HepG2 (cell line): ENCODE measurements around the gene HNRNPL. TPM values are rescaled to one million over a fixed set of nuclear protein-coding genes. Genes with fewer than 3 reads are reported as not detected.

ENCODE experiments used
- ARHGAP35 ChIP-seq: sonication (generic); formaldehyde crosslinking; IDR thresholded peaks from 2 replicates; pipeline ENCODE4 v1.9.0; 2022; ENCODE audit warnings: mild to moderate bottlenecking, inconsistent platforms, moderate library complexity, missing genetic modification reagents, borderline replicate concordance
- IKZF1 ChIP-seq: fragments of 450-650 bp; IDR thresholded peaks from 2 replicates; pipeline ENCODE4 v1.7.1; 2016
- PHF21A ChIP-seq: sonication (generic); formaldehyde crosslinking; IDR thresholded peaks from 2 replicates; pipeline ENCODE4 v1.5.0; 2020; ENCODE audit warnings: mild to moderate bottlenecking, missing genetic modification reagents
- PHF8 ChIP-seq: sonication (generic); formaldehyde crosslinking; IDR thresholded peaks from 2 replicates; pipeline ENCODE4 v1.5.0; 2020; ENCODE audit warnings: missing genetic modification reagents
- RNF2 ChIP-seq: fragments of 450-650 bp; conservative IDR thresholded peaks from 2 replicates; pipeline ENCODE4 v1.6.1; 2016; ENCODE audit warnings: low read depth
- SKI ChIP-seq: fragments of 450-650 bp; IDR thresholded peaks from one replicate; pipeline ENCODE4 v1.6.1; 2018; ENCODE audit warnings: mild to moderate bottlenecking; ENCODE audit not compliant: partially characterized antibody
- SUZ12 ChIP-seq: fragments of 150-350 bp; IDR thresholded peaks from 2 replicates; pipeline ENCODE4 v1.6.1; 2014; ENCODE audit warnings: low read depth, low read length
- SYNCRIP ChIP-seq: fragments of 200-400 bp; formaldehyde crosslinking; IDR thresholded peaks from 2 replicates; pipeline ENCODE4 v1.6.1; 2018; ENCODE audit warnings: mild to moderate bottlenecking, low read depth, low read length; ENCODE audit not compliant: insufficient read depth
- ZNF468 ChIP-seq: sonication (generic); formaldehyde crosslinking; IDR thresholded peaks from 2 replicates; pipeline ENCODE4 v1.8.0; 2022; ENCODE audit warnings: mild to moderate bottlenecking, moderate library complexity, missing genetic modification reagents
- ZNF547 ChIP-seq: sonication (generic); formaldehyde crosslinking; IDR thresholded peaks from 2 replicates; pipeline ENCODE4 v1.5.1; 2020; ENCODE audit warnings: mild to moderate bottlenecking, missing genetic modification reagents
- ZNF772 ChIP-seq: sonication (generic); formaldehyde crosslinking; IDR thresholded peaks from 2 replicates; pipeline ENCODE4 v1.5.0; 2020; ENCODE audit warnings: mild to moderate bottlenecking, missing genetic modification reagents
- polyA plus RNA-seq, 8 experiments: library from polyadenylated mRNA; depleted of rRNA in 3 of 8; stranded (reverse) in 7 of 8; unstranded in 1 of 8; fragments of >200 nt; fragmentation: Illumina TruSeq in 4 of 8; extraction: Trizol in 4 of 8; gene quantifications; 2 replicates each; pipeline versions ENCODE4 v1.2.1 to v1.2.3, GENCODE V29; 2011 to 2016; ENCODE audit warnings: low read depth in 4 of 8, missing spikeins in 1 of 8, mixed read lengths in 1 of 8; ENCODE audit not compliant: insufficient read depth in 1 of 8
- total RNA-seq, 5 experiments: library from RNA; depleted of rRNA; stranded (reverse); fragments of >200 nt; fragmentation: Illumina TruSeq; extraction: Trizol; gene quantifications; 2 replicates each; pipeline ENCODE4 v1.2.3, GENCODE V29; 2016; ENCODE audit warnings: low read depth in 1 of 5
- TF ChIP-seq, protein P1 (sequence below): sonication (generic); formaldehyde crosslinking; IDR thresholded peaks from 2 replicates; pipeline ENCODE4 v1.4.0; 2020; ENCODE audit warnings: missing genetic modification reagents
- TF ChIP-seq, protein P2 (sequence below): IDR thresholded peaks from 2 replicates; pipeline ENCODE4 v1.6.1; 2012; ENCODE audit warnings: low read length, improper control_type of control experiment
- TF ChIP-seq, protein P3 (sequence below): fragments of 450-650 bp; IDR thresholded peaks from 2 replicates; pipeline ENCODE4 v1.6.1; 2016
- TF ChIP-seq, protein P4 (sequence below): sonication (generic); formaldehyde crosslinking; IDR thresholded peaks from 2 replicates; pipeline ENCODE4 v1.5.1; 2020; ENCODE audit warnings: mild to moderate bottlenecking, missing genetic modification reagents, moderate library complexity
- TF ChIP-seq, protein P5 (sequence below): sonication (generic); formaldehyde crosslinking; IDR thresholded peaks from 2 replicates; pipeline ENCODE4 v1.4.0; 2020; ENCODE audit warnings: missing genetic modification reagents
- TF ChIP-seq, protein P6 (sequence below): sonication (generic); formaldehyde crosslinking; IDR thresholded peaks from 2 replicates; pipeline ENCODE4 v1.5.1; 2020; ENCODE audit warnings: mild to moderate bottlenecking, missing genetic modification reagents, moderate library complexity

Gene HNRNPL
- total and polyA plus RNA-seq, 2 of the 13 experiments (the other 11 are each of a cell fraction or from before 2014, with no cell fraction given) = 156 to 278 TPM

DNA sequence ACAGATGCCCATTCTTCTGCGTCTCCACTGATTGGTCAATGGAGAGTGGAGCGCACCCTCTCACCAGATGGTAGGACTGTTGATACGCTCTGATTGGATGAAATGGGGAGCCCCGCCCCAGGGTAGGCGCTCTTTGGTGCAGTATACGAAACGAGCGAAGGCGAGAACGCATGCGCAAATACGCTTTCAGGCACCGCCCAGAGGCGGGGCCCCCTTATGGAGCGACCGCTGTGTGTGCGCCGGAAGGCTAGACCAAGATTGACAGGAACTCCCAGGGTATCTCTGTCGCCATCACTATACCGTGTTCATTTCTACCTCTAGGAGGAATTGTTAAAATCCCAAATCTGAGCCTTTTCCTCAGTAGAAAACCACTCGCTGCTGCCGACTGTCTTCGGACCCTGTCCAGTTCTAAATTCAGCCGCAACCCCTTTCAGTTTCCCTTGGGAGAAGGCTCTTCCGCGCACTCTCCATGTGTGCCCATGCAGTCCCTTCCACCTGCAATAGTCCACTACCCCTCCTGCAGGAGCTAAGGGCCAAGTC is 720 bp upstream of the HNRNPL start (continued):
- TF ChIP-seq PHF21A (CRISPR knock-in tag) = 0 out of 2 replicates have a peak, but pooled peaks have one; percentile 43
- TF ChIP-seq, protein P1, sequence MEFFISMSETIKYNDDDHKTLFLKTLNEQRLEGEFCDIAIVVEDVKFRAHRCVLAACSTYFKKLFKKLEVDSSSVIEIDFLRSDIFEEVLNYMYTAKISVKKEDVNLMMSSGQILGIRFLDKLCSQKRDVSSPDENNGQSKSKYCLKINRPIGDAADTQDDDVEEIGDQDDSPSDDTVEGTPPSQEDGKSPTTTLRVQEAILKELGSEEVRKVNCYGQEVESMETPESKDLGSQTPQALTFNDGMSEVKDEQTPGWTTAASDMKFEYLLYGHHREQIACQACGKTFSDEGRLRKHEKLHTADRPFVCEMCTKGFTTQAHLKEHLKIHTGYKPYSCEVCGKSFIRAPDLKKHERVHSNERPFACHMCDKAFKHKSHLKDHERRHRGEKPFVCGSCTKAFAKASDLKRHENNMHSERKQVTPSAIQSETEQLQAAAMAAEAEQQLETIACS (CRISPR knock-in tag) = no peak
- TF ChIP-seq, protein P2, sequence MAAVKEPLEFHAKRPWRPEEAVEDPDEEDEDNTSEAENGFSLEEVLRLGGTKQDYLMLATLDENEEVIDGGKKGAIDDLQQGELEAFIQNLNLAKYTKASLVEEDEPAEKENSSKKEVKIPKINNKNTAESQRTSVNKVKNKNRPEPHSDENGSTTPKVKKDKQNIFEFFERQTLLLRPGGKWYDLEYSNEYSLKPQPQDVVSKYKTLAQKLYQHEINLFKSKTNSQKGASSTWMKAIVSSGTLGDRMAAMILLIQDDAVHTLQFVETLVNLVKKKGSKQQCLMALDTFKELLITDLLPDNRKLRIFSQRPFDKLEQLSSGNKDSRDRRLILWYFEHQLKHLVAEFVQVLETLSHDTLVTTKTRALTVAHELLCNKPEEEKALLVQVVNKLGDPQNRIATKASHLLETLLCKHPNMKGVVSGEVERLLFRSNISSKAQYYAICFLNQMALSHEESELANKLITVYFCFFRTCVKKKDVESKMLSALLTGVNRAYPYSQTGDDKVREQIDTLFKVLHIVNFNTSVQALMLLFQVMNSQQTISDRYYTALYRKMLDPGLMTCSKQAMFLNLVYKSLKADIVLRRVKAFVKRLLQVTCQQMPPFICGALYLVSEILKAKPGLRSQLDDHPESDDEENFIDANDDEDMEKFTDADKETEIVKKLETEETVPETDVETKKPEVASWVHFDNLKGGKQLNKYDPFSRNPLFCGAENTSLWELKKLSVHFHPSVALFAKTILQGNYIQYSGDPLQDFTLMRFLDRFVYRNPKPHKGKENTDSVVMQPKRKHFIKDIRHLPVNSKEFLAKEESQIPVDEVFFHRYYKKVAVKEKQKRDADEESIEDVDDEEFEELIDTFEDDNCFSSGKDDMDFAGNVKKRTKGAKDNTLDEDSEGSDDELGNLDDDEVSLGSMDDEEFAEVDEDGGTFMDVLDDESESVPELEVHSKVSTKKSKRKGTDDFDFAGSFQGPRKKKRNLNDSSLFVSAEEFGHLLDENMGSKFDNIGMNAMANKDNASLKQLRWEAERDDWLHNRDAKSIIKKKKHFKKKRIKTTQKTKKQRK = peak; percentile 61; the same call in 1 of the 2 replicates
- no peak for TF ChIP-seq IKZF1
- TF ChIP-seq ZNF547 (CRISPR knock-in tag) = no peak
- TF ChIP-seq, protein P3, sequence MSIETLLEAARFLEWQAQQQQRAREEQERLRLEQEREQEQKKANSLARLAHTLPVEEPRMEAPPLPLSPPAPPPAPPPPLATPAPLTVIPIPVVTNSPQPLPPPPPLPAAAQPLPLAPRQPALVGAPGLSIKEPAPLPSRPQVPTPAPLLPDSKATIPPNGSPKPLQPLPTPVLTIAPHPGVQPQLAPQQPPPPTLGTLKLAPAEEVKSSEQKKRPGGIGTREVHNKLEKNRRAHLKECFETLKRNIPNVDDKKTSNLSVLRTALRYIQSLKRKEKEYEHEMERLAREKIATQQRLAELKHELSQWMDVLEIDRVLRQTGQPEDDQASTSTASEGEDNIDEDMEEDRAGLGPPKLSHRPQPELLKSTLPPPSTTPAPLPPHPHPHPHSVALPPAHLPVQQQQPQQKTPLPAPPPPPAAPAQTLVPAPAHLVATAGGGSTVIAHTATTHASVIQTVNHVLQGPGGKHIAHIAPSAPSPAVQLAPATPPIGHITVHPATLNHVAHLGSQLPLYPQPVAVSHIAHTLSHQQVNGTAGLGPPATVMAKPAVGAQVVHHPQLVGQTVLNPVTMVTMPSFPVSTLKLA = peak; percentile 17; the same call in 1 of the 2 replicates
- TF ChIP-seq RNF2 = no peak
- TF ChIP-seq, protein P4, sequence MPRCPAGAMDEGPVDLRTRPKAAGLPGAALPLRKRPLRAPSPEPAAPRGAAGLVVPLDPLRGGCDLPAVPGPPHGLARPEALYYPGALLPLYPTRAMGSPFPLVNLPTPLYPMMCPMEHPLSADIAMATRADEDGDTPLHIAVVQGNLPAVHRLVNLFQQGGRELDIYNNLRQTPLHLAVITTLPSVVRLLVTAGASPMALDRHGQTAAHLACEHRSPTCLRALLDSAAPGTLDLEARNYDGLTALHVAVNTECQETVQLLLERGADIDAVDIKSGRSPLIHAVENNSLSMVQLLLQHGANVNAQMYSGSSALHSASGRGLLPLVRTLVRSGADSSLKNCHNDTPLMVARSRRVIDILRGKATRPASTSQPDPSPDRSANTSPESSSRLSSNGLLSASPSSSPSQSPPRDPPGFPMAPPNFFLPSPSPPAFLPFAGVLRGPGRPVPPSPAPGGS (CRISPR knock-in tag) = no peak
- TF ChIP-seq, protein P5, sequence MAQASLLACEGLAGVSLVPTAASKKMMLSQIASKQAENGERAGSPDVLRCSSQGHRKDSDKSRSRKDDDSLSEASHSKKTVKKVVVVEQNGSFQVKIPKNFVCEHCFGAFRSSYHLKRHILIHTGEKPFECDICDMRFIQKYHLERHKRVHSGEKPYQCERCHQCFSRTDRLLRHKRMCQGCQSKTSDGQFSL = no peak
- no peak for TF ChIP-seq SKI
- no peak for TF ChIP-seq SYNCRIP
- TF ChIP-seq PHF8 (CRISPR knock-in tag) = 0 out of 2 replicates have a peak, but pooled peaks have one; percentile 16
- TF ChIP-seq, protein P6, sequence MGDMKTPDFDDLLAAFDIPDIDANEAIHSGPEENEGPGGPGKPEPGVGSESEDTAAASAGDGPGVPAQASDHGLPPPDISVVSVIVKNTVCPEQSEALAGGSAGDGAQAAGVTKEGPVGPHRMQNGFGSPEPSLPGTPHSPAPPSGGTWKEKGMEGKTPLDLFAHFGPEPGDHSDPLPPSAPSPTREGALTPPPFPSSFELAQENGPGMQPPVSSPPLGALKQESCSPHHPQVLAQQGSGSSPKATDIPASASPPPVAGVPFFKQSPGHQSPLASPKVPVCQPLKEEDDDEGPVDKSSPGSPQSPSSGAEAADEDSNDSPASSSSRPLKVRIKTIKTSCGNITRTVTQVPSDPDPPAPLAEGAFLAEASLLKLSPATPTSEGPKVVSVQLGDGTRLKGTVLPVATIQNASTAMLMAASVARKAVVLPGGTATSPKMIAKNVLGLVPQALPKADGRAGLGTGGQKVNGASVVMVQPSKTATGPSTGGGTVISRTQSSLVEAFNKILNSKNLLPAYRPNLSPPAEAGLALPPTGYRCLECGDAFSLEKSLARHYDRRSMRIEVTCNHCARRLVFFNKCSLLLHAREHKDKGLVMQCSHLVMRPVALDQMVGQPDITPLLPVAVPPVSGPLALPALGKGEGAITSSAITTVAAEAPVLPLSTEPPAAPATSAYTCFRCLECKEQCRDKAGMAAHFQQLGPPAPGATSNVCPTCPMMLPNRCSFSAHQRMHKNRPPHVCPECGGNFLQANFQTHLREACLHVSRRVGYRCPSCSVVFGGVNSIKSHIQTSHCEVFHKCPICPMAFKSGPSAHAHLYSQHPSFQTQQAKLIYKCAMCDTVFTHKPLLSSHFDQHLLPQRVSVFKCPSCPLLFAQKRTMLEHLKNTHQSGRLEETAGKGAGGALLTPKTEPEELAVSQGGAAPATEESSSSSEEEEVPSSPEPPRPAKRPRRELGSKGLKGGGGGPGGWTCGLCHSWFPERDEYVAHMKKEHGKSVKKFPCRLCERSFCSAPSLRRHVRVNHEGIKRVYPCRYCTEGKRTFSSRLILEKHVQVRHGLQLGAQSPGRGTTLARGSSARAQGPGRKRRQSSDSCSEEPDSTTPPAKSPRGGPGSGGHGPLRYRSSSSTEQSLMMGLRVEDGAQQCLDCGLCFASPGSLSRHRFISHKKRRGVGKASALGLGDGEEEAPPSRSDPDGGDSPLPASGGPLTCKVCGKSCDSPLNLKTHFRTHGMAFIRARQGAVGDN (CRISPR knock-in tag) = no peak
- TF ChIP-seq ZNF468 = no peak
- no peak for TF ChIP-seq SUZ12
- no peak for TF ChIP-seq ARHGAP35 (CRISPR knock-in tag)
- TF ChIP-seq ZNF772 (CRISPR knock-in tag) = no peak
